WTC11 (cell line): ENCODE data around the gene CPN1. TPM values are rescaled to one million over a fixed set of nuclear protein-coding genes. Genes with fewer than 3 reads are reported as not detected.
A peak's percentile ranks its signal among the peaks of the same experiment; 100 is the strongest.

Experiments
- ATAC-seq: fragments of 200-7000 bp; cut with Tn5 transposase; 2 replicates; pipeline ENCODE4 v1.10.0; 2021; ENCODE audit warnings: mild to moderate bottlenecking, moderate library complexity
- CTCF ChIA-PET: fragments of 300-600 bp; sonication (Branson Sonifier 250); formaldehyde crosslinking; loops from one replicate; lab custom pipeline; 2021; ENCODE audit warnings: antibody characterized with exemption; lab: Charles Lee
- POLR2A ChIA-PET: fragments of 350-600 bp; sonication (Branson Sonifier 250); formaldehyde crosslinking; loops from one replicate; lab custom pipeline; 2021; ENCODE audit warnings: antibody characterized with exemption; lab: Charles Lee
- DNase-seq: peaks from one replicate; pipeline ENCODE4 v3.0.0; 2021; ENCODE audit warnings: low spot score
- H3K27ac Mint-ChIP-seq: 2 replicates; pipeline ENCODE4 v1.8.0; 2021; ENCODE audit warnings: mixed read lengths
- H3K27me3 Mint-ChIP-seq: 2 replicates; pipeline ENCODE4 v1.8.0; 2021; ENCODE audit warnings: low read depth, mild to moderate bottlenecking, moderate library complexity, mixed read lengths
- H3K36me3 Mint-ChIP-seq: 2 replicates; pipeline ENCODE4 v1.8.0; 2021; ENCODE audit warnings: mixed read lengths
- H3K4me1 Mint-ChIP-seq: 2 replicates; pipeline ENCODE4 v1.8.0; 2022; ENCODE audit warnings: mixed read lengths
- H3K4me3 Mint-ChIP-seq: 2 replicates; pipeline ENCODE4 v1.8.0; 2021; ENCODE audit warnings: mild to moderate bottlenecking, moderate library complexity, mixed read lengths
- H3K9me3 Mint-ChIP-seq: 2 replicates; pipeline ENCODE4 v1.8.0; 2021; ENCODE audit warnings: mixed read lengths
- CREB1 ChIP-seq: sonication (generic); formaldehyde crosslinking; IDR thresholded peaks from 2 replicates; pipeline ENCODE4 v1.8.0; 2023; ENCODE audit warnings: mild to moderate bottlenecking, missing genetic modification reagents
- E2F1 ChIP-seq: sonication (generic); formaldehyde crosslinking; IDR thresholded peaks from 2 replicates; pipeline ENCODE4 v1.8.0; 2022; ENCODE audit warnings: mild to moderate bottlenecking, missing genetic modification reagents
- EMX1 ChIP-seq: fragments of 250-450 bp; sonication (Bioruptor Pico); IDR thresholded peaks from 2 replicates; pipeline ENCODE4 v1.8.0; 2021; ENCODE audit warnings: mild to moderate bottlenecking
- ERG ChIP-seq: fragments of 250-450 bp; sonication (Bioruptor Pico); IDR thresholded peaks from 2 replicates; pipeline ENCODE4 v1.8.0; 2021; ENCODE audit warnings: mild to moderate bottlenecking
- GRHL2 ChIP-seq: fragments of 250-450 bp; sonication (Bioruptor Pico); IDR thresholded peaks from 2 replicates; pipeline ENCODE4 v1.8.0; 2022; ENCODE audit warnings: mild to moderate bottlenecking, moderate library complexity; ENCODE audit not compliant: insufficient replicate concordance, severe bottlenecking
- GTF2I ChIP-seq: fragments of 250-450 bp; sonication (Bioruptor Pico); conservative IDR thresholded peaks from 2 replicates; pipeline ENCODE4 v1.4.0; 2021; ENCODE audit warnings: mild to moderate bottlenecking
- JUN ChIP-seq: sonication (generic); formaldehyde crosslinking; IDR thresholded peaks from 2 replicates; pipeline ENCODE4 v1.8.0; 2023; ENCODE audit warnings: mild to moderate bottlenecking, missing genetic modification reagents
- NFE2L1 ChIP-seq: sonication (generic); formaldehyde crosslinking; IDR thresholded peaks from 2 replicates; pipeline ENCODE4 v1.8.1; 2023; ENCODE audit warnings: missing genetic modification reagents
- OVOL2 ChIP-seq: fragments of 250-450 bp; sonication (Bioruptor Pico); IDR thresholded peaks from 2 replicates; pipeline ENCODE4 v1.9.0; 2021; ENCODE audit warnings: mild to moderate bottlenecking, borderline replicate concordance
- TP53 ChIP-seq: sonication (generic); formaldehyde crosslinking; IDR thresholded peaks from 2 replicates; pipeline ENCODE4 v1.8.1; 2023; ENCODE audit warnings: mild to moderate bottlenecking, missing genetic modification reagents
- USF2 ChIP-seq: sonication (generic); formaldehyde crosslinking; IDR thresholded peaks from 2 replicates; pipeline ENCODE4 v1.8.1; 2023; ENCODE audit warnings: mild to moderate bottlenecking, missing genetic modification reagents, moderate library complexity
- ZNF263 ChIP-seq: sonication (generic); formaldehyde crosslinking; IDR thresholded peaks from 2 replicates; pipeline ENCODE4 v1.8.1; 2022; ENCODE audit warnings: low read depth, mild to moderate bottlenecking, moderate library complexity, missing genetic modification reagents
- ZNF396 ChIP-seq: fragments of 250-450 bp; sonication (Bioruptor Pico); IDR thresholded peaks from 2 replicates; pipeline ENCODE4 v1.8.0; 2021; ENCODE audit warnings: mild to moderate bottlenecking, moderate library complexity, borderline replicate concordance
- ZNF423 ChIP-seq: fragments of 250-450 bp; sonication (Bioruptor Pico); IDR thresholded peaks from 2 replicates; pipeline ENCODE4 v2.1.2; 2022; ENCODE audit warnings: mild to moderate bottlenecking, moderate library complexity
- ZNF425 ChIP-seq: fragments of 250-450 bp; sonication (Bioruptor Pico); conservative IDR thresholded peaks from 2 replicates; pipeline ENCODE4 v1.9.0; 2021; ENCODE audit warnings: mild to moderate bottlenecking
- ZSCAN18 ChIP-seq: fragments of 250-450 bp; sonication (Bioruptor Pico); IDR thresholded peaks from 2 replicates; pipeline ENCODE4 v2.1.2; 2022; ENCODE audit warnings: mild to moderate bottlenecking, moderate library complexity
- total RNA-seq: library from RNA; stranded (reverse); gene quantifications from 3 replicates; pipeline ENCODE4 v1.2.3, GENCODE V29; 2021
- TF ChIP-seq, protein P1 (sequence below): sonication (generic); formaldehyde crosslinking; conservative IDR thresholded peaks from 2 replicates; pipeline ENCODE4 v1.8.1; 2022; ENCODE audit warnings: mild to moderate bottlenecking, missing genetic modification reagents
- TF ChIP-seq, protein P2 (sequence below): sonication (generic); formaldehyde crosslinking; conservative IDR thresholded peaks from 2 replicates; pipeline ENCODE4 v1.8.1; 2023; ENCODE audit warnings: mild to moderate bottlenecking, low read depth, missing genetic modification reagents, moderate library complexity

The CPN1 gene
- total RNA-seq, 1 experiment from 2014 or later: 0.42 TPM

DNA sequence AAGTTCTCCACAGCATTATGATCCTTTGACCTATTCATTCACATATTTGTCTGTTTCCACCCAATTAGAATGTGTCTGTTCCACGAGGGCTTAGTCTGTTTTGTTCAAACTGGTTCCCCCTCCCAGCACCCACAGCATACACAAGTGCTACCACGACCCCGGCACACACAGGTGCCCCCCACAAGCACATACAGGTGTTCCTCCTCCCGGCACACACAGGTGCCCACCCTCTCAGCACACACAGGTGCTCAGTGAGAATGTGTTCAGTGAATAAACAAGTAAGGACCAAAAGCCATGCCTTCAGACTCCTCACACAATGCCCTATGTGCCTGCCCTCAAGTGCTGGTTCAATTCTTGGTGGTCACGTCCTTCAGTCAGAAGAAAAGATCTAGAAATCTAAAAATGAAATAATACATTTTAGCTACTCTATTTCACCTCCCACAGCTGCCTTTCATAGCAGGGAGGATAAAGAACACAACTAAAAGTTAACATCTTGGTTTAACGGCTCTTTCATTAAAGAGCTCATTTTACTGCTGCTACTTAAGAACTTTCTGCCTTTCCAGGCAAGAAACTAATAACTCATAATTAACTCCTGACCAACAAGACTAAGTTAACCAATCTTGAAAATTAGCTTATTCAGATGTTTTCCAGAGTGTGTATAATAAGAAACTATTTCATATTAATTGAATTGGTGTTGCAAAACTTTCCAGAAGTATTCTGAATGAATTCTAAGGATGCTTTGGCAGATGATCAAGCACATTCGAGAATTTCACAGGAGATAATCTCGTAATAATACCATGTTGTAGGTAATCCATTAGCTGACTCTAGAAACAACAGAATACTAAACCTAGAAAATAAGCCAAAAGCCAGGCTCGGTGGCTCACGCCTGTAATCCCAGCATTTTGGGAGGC lies 74.2 kb downstream of the CPN1 start:
- Mint-ChIP-seq H3K9me3 (0 out of 2 replicates have a peak, but pooled peaks cover 8% of the 10 kb centered on the region), H3K4me3 (peak overlapping the region; percentile 22; the same call in 1 of the 2 replicates), H3K27me3 (peaks cover 21% of the 10 kb centered on the region), H3K36me3 (no peaks in the 10 kb centered on the region; the same call in 1 of the 2 replicates), H3K27ac (no peak overlapping the region), H3K4me1 (peaks cover 40% of the 10 kb centered on the region)
- ChIA-PET POLR2A (interaction anchor here (1.3 kb wide), 1 partner anchor 93 kb away, joined by 4 read pairs; no protein-coding TSS in a partner anchor), CTCF (interaction anchor here (3.7 kb wide), 1 partner anchor 95 kb away, joined by 54 read pairs; no protein-coding TSS in a partner anchor)
- DNase-seq (no peak), ATAC-seq (no peak)
- TF ChIP-seq TP53 (CRISPR knock-in tag): no peak
- TF ChIP-seq ERG (CRISPR knock-in tag): no peak
- no peak for TF ChIP-seq NFE2L1
- no peak for TF ChIP-seq CREB1 (CRISPR knock-in tag)
- no peak for TF ChIP-seq ZNF263 (CRISPR knock-in tag)
- no peak for TF ChIP-seq GTF2I
- no peak for TF ChIP-seq OVOL2 (CRISPR knock-in tag)
- no peak for TF ChIP-seq E2F1 (CRISPR knock-in tag)
- no peak for TF ChIP-seq EMX1 (CRISPR knock-in tag)
- no peak for TF ChIP-seq GRHL2 (CRISPR knock-in tag)
- TF ChIP-seq ZNF423: no peak
- TF ChIP-seq ZSCAN18 (CRISPR knock-in tag): no peak
- TF ChIP-seq ZNF396 (CRISPR knock-in tag): no peak
- TF ChIP-seq, protein P1, sequence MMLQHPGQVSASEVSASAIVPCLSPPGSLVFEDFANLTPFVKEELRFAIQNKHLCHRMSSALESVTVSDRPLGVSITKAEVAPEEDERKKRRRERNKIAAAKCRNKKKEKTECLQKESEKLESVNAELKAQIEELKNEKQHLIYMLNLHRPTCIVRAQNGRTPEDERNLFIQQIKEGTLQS (CRISPR knock-in tag): no peak
- no peak for TF ChIP-seq JUN (CRISPR knock-in tag)
- TF ChIP-seq, protein P2, sequence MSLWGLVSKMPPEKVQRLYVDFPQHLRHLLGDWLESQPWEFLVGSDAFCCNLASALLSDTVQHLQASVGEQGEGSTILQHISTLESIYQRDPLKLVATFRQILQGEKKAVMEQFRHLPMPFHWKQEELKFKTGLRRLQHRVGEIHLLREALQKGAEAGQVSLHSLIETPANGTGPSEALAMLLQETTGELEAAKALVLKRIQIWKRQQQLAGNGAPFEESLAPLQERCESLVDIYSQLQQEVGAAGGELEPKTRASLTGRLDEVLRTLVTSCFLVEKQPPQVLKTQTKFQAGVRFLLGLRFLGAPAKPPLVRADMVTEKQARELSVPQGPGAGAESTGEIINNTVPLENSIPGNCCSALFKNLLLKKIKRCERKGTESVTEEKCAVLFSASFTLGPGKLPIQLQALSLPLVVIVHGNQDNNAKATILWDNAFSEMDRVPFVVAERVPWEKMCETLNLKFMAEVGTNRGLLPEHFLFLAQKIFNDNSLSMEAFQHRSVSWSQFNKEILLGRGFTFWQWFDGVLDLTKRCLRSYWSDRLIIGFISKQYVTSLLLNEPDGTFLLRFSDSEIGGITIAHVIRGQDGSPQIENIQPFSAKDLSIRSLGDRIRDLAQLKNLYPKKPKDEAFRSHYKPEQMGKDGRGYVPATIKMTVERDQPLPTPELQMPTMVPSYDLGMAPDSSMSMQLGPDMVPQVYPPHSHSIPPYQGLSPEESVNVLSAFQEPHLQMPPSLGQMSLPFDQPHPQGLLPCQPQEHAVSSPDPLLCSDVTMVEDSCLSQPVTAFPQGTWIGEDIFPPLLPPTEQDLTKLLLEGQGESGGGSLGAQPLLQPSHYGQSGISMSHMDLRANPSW (CRISPR knock-in tag): no peak
- no peak for TF ChIP-seq ZNF425
- TF ChIP-seq USF2: no peak
